HuH-7 (cell line): ENCODE results near the gene SPRING1.

ENCODE experiments used
- DNase-seq: peaks from one replicate; pipeline ENCODE4 v3.0.0; 2011; ENCODE audit warnings: low spot score

SPRING1 gene

GRCh38 chr12:116739381-116739887 lies 1.6 kb upstream of the SPRING1 start:
- DNase-seq: no peak

DNA sequence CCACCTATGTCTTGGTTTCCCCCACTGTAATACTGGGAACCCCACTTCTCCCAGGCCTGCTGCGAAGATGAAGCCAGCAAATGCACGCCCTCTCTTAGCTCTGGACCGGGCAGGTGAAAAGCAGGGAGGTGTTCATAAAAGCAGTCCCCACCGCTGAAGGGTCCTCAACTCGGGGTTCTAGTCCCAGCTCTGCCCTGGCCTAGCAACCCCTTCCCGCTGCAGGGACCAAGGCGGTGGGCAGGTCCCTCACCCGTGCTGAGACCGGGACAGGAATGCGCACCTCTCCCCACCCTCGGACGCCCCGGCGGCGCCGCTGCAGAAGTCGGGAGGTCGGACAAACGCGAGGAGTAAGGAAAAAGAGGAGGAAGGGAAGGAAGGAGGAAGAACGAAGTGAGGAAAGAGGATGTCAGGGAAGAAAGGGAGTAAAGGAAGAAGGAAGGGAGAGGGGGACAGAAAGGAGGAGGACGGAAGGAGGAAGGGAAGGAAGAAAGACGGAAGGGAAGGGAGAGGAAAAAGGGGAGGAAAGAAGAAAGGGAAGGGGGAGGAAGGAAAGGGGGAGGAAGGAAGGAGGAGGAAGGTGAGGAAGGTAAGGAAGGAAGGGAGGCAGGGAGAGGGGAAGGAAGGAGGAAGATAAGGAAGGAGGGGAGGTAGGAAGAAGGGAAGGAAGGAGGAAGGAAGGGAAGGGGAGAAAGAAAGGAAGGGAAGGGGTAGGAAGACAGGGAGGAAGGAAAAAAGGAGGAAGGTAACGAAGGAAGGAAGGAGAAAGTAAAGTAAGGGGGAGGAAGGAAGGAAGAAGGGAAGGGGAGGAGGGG lies 701 bp downstream of the SPRING1 start:
- DNase-seq: no peak

DNA sequence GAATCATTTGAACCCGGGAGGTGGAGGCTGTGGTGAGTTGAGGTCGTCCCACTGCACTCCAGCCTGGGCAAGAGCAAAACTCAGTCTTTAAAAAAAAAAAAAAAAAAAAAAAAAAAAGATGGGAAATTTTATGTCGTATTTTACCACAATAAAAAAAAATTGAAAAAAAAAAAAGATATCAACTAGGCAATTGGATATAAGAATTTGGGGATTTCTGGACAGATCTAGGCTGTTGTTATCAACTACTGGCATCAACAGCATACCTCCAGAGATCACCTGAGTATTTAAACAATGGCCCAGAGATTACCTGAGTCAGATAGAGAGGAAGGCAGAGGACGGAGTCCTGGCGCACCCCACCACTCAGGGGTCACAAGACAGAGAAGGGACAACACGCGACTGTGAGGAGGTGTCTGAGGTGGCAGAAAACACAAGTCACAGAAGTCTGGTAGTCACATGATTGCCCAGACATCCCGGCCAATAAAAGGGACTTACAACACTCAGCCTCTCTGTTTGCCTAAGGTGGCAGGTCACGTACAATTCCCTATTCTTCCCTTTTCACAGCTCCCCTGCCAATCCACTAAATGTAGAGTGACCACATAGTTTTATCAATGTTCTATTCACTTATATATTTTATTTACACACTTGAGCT lies 1.8 kb downstream of the SPRING1 start:
- peak; percentile 70 for DNase-seq

- DNase-seq: no peak
These were observed 2.8 kb downstream of the SPRING1 start for GRCh38 chr12:116735084-116735483.

DNA sequence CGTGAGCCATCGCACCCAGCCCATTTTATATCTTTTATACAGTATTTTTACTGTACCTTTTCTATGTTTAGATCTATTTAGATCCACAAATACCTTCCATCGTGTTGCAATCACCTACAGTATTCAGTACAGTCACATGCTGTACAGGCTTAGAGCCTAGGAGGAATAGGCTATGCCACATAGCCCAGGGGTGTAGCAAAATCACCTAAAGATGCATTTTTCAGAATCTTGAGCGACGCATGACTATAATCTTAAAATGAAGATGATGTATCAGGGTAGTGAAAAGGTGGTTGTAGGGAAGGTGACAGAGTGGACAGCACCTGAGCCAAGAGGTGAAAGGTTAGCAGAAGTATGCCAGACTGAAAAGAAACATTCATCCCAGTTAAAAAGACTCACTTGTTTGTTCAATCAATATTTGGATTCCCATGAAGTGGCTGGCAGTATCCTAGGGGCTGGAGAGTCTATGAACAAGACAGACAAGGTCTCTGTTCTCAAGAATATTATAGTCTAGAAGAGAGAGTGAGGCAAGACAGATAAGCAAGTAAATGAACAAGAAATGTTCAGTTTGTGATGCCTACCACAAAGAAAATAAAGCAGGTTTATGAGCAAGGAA lies 3.6 kb downstream of the SPRING1 start:
- no peak for DNase-seq

DNA sequence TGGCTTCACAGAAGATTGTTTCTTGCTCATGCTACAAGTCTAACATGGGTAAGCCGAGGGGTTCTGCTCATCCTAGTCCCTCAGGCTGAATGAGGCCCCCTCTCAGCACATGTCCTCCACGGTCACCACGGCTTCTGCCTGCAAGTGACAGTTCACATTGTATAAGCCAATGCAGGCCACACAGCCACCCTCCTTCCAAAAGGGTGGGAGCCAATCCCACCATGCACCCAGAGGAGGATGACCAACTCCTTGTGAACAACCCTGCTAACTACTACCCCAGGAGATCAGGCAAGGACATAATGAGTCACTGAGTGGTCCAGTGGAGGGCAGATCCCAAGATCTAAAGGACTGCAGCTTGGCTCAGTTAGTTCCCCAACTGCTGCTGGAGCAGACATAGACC lies 6.1 kb downstream of the SPRING1 start:
- no peak for DNase-seq

DNA sequence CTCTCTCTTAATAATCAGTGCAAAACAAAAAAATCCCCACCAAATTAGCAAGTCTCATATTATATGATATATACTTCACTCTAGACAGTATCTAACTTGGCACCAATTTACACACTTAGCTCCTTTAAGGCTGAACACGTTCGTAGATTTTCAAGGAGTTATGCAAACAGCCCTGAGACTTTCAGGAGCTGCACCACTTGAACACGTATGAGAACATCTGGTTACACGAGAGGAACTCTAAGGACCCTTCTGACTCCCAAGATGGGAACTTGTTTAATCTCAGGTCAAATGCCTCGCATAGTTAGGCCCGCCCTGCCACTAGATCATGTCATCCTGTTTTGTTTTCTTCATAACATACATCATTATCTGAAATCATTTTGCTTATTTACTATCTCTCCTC lies 10.0 kb downstream of the SPRING1 start:
- DNase-seq: no peak

DNA sequence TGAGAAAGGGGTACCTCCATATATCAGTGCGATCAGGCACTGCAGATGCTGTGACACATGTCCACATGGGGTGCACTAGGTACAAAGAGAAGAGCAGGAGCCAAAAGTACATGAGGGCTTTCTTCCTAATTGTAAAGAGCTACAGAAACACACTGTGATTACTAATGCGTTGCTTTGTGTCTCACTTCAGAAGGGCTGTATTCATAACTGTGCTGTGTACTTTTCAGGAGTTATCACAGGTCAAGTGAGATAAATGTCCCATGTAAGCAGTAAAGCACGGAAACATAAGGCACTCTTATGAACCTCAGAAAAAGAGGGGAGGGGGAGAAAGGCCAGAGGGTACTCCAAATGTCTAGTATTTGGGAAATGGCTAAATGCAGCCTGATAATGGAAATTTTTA lies 10.6 kb downstream of the SPRING1 start:
- no peak for DNase-seq

DNA sequence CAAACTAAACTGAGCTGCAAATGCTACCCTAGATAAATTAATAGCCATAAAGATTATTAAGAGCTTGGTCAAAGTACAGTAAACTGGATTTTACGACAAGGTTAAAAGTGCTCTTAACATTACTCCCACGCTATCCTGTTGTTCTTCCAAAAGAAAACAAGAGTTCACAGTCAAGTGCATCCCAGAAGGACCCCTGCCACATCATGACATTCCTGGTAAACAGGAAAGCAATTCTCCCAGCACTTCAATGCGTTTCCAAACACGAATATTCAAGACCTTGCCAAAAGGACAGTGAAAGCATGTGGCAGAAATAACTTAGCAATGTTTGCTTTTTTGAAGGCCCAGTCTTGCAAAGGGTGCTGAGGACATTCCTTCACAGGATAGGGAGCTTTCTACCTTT lies 11.2 kb downstream of the SPRING1 start:
- no peak for DNase-seq

DNA sequence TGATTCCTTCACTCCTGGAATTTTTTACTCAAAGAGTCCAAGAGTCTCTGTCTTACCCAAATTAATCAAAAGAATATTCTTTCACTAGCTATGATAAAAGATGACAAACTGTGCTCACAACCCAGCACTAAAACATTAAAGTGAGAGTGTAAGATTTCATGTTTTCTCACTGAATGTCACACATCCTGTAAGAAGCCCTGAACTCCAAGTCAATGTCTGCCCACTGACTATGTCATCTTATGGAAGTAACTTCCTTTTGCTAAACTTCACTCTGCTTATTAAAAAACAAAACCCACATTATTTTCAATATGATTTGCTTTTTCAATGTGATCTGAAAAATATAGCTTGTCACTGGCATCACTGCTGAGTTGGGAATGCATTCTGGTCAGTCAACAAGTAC lies 15.6 kb downstream of the SPRING1 start:
- DNase-seq: no peak

- no peak for DNase-seq
These were observed 17.9 kb downstream of the SPRING1 start for GRCh38 chr12:116719731-116720528.

DNA sequence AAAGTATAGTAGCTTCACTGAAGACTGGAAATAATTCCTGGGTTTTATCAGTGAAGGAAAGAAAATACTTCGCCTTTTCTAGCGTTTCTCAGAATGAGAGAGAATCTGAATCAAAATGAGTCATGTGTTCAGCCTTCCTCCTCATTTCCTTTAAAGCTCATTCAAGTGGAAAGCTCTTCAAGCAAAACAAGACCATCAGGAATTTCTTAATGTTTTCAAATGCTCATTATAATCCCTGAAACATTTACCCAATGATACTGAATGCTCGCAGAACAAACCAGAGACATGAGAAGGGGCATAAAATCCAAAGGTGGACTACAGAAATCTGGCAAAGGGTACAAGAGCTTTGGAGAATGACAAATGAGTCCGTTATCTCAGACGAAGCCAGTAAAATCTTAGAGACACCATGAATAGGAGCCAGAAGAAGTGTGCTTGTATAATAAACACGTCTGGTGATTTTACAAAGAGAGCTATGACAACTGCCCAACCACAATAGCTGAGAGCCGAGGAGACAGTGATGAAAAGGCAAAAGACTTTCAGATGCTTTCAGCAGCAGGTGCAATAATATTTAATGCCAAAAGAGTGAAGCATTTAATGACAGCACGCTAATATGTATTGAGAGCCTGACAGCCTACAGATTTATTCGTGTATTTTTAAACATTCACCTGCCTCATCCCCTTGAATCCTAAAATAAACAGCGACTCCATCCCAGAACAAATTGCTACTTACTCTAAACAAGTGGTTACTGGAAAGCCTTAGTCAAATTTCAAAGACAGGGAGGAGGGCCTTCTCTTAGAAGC lies 19.0 kb downstream of the SPRING1 start:
- no peak for DNase-seq

- DNase-seq: no peak
These were observed 20.1 kb downstream of the SPRING1 start for GRCh38 chr12:116717466-116718437.

DNA sequence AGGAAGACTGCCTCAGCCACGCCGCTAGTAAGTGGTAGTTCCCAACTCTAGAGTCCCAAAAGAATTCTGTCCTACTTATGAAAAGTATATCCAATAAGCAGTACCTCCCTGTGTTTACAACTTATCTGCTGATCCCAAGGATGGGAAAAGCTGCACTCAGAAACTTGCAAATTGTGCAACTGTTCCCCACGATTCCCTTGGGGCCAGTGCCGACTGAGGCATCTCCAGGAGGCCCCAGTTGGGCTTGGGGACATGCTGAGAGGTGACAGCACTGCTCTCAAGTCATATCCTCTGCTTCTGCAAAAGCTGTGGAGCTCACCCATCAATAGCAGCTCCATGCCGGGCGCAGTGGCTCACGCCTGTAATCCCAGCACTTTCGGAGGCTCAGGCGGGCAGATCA lies 23.7 kb downstream of the SPRING1 start:
- no peak for DNase-seq

DNA sequence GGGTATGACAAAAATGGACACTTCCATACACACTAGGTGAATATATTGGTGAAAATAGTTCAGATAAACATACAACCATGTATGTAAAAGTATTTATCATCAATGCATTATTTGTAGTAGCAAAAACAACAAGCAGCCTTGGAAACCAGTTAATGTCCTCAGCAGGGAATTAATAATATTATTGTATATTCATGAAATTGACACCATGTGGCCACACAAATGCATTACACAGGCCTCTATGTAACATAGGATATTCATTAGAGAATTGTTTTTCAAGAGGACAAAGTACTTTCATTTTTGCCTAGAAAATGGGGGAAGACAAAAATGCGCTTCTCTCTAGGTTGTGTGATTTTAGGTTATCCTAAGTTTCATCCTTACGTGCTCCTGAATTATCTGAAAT lies 24.3 kb downstream of the SPRING1 start:
- no peak for DNase-seq

DNA sequence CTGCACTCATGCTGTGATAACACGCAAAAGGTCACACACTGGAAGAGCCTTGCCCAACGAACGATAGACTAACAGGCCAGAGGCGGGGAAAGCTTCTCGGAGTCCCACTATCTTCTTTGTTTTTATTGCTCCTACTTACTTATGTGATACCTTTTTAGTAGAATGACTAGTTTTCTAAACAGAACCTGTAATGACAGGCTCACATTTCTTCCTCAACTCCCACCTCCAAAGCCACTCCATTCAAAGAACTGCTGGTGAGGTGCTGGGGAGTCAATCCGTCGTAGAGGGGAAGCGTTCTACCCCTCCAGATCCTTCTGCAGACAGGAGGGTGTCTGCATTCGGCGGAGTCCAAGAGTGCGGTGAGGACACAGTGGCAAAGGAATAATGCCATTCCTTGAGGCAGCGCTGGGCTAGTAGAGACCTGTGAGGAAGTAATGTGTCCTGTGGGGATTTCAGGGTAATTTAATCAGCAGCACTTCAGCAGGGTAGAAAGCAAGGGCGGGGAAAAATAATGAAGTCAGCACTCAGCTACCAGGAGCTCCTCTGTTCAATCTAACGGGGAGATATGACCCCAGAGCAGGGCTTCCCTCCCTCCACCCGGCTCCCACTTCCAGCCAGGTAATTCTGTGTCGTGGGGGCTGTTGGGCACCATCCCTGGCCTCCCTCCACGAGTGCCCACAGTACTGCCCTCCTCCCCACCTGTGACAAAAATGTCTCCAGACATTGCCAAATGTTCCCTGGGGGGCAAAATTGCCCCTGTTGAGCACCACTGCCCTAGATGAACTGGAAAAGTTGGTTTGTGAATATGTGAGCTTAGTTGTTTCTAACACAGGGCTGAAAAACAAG lies 25.2 kb downstream of the SPRING1 start:
- DNase-seq: no peak

DNA sequence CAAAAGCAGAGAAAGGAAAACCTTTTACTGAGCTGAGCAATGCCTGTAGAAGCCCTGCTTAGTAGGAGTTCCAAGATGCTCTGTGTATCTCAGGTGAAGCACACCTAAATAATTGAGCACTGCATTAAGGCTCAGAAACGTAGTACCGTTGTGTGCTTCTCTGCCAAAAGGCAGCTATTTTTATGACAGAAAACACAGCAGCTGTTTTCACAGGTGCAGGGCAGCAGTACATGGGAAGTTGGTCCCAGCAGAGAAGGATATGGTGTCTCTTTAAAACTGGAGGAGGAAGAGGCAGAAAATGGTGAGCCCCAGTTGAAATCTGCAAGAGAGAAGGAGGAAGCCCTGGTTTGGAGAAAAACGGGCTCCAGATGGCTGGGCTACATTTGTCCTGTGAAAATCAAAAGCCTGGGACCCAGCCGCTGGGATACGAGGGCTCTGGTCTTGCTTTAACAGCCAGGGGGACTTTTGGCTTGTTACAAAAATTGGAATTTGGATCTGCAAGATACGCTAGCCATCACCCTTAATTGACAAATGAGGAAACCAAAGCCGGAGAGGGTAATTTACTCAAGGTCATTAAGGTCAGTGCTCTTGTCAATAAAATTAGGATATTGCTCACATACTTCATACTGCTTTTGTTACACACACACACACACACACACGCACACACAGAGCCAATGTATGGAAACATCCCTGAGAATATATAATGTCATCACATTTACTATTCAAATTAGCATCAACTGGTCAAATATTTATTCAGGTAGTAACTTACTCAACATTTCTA lies 27.3 kb downstream of the SPRING1 start:
- no peak for DNase-seq

GRCh38 chr12:116709768-116710167 lies 28.1 kb downstream of the SPRING1 start:
- no peak for DNase-seq
